ENCODE data around the gene PKD2. TPM values are rescaled to one million over a fixed set of nuclear protein-coding genes. Genes with fewer than 3 reads are reported as not detected.
"Not testable (repeated sequence)": the region's sequence is repeated elsewhere in the genome, so short reads cannot be mapped to it uniquely, and the experiment has no call there.

Gene PKD2
- total RNA-seq, 2 donors from 2014 or later, result 7.8 to 19.5 TPM

DNA sequence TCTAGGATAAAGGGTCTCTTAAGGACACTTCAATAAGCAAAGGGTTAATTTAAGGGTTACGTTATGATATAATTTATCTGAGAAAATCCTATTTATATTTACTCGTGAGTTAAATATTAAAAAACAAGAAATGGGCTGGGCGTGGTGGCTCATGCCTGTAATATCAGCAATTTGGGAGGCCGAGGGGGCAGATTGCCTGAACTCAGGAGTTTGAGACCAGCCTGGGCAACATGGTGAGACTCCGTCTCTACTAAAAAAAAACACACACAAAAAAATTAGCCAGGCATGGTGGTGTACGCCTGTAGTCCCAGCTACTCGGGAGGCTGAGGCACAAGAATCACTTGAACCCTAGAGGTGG lies 100.7 kb downstream of the PKD2 start:
- H3K9me3 Mint-ChIP-seq; ATAC-seq; H3K27me3 Mint-ChIP-seq; H3K4me3 Mint-ChIP-seq; DNase-seq (ENCODE audit: low spot score); H3K27ac Mint-ChIP-seq; H3K4me1 Mint-ChIP-seq (ENCODE audit: low read depth in 2 of 2); H3K36me3 Mint-ChIP-seq: not testable (repeated sequence)

DNA sequence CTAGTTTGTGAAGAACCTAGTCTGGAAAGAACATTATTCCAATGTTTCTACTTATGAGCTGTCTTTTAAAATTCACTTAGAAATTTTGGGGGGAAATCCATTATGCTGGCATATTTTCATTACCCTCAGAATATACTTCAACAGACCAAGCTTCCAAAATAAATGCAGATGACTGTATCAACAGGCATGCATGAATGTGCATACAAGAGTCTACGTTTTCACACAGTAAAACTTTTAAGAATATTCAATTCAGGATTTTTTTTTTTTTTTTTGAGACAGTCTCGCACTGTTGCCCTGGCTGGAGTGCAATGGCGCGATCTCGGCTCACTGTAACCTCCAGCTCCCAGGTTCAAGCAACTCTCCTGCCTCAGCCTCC lies 101.3 kb downstream of the PKD2 start:
- H3K9me3 Mint-ChIP-seq, result no peaks in the 10 kb centered on the region
- ATAC-seq (no peak), DNase-seq (ENCODE audit: low spot score) (no peak)
- H3K27me3 Mint-ChIP-seq, result no peaks in the 10 kb centered on the region
- no peaks in the 10 kb centered on the region for H3K36me3 Mint-ChIP-seq
- H3K4me1 Mint-ChIP-seq (ENCODE audit: low read depth in 2 of 2), result no peaks in the 10 kb centered on the region
- H3K4me3 Mint-ChIP-seq, result no peak overlapping the region
- H3K27ac Mint-ChIP-seq, result no peak overlapping the region

DNA sequence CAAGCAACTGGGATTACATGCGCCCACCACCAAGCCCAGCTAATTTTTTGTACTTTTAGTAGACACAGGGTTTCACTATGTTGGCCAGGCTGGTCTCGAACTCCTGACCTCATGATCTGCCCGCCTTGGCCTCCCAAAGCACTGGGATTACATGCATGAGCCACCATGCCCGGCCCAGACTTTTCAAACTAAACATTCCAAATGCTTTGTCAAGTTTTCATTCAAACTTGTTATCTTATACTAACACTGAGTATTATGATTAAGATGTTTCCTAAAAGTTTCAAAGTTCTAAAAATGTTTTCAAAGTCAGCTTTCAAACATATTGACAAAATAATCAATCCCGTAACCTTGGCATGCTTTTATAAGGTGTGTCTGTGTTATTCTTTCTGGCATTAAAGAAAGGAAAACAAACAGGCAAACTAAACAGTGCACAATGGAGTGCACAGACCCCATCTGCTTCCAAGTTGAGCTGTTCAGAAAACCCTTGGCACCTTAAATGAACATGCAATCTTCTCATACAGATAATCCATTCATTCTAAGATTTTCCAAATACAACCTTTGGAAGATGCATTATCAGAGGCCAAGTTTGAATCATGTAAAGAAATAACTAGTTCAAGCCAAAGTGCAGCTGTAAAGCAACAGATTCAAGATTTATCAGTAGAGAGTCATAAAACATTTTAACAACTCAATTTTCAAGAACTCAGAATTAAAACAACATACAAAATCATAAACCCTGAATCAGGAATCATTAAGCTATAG lies 101.9 kb downstream of the PKD2 start:
- DNase-seq (ENCODE audit: low spot score), result no peak
- Mint-ChIP-seq H3K9me3 (no peaks in the 10 kb centered on the region), H3K36me3 (no peaks in the 10 kb centered on the region), H3K4me3 (no peak overlapping the region), H3K4me1 (ENCODE audit: low read depth in 2 of 2) (no peaks in the 10 kb centered on the region), H3K27me3 (no peaks in the 10 kb centered on the region), H3K27ac (no peak overlapping the region)
- ATAC-seq, result no peak

DNA sequence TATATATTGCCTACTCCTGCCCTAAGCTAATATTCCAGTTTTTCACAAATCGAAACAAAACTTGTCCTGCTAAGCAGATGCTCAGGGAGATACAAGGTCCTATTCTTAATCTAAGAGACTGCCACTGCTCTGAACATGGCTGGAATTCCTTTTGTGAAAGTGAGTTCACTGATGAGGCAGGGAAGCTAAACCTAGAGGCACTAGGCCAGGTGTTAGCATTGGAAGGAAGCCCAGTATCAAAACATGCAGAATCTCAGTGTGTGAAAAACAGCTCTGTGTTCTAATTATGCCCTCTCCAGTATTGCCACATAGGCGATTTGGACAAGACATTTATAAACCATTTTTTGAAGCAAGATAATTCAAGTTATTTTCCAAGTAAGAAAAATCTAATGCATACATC lies 103.4 kb downstream of the PKD2 start:
- H3K27me3 Mint-ChIP-seq, result no peaks in the 10 kb centered on the region
- DNase-seq (ENCODE audit: low spot score), result no peak
- no peaks in the 10 kb centered on the region for H3K4me1 Mint-ChIP-seq (ENCODE audit: low read depth in 2 of 2)
- no peak overlapping the region for H3K4me3 Mint-ChIP-seq
- H3K27ac Mint-ChIP-seq, result no peak overlapping the region
- no peaks in the 10 kb centered on the region for H3K36me3 Mint-ChIP-seq
- no peak for ATAC-seq
- H3K9me3 Mint-ChIP-seq, result no peaks in the 10 kb centered on the region

DNA sequence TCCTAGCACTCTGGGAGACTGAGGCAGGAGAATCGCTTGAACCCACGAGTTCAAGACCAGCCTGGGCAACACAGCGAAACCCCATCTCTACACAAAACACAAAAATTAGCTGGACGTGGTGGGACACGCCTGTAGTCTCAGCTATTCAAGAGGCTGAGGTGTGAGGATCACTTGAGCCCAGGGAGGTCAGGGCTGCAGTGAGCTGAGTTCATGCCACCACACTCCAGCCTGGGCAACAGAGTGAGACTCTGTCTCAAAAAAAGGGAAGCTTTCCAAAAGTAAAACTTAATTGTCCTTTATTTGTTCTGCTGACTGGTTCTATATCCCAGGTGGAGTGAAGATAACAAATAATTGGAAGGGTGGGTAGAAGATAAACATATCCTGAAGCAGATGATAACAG lies 105.4 kb downstream of the PKD2 start:
- H3K4me1 Mint-ChIP-seq (ENCODE audit: low read depth in 2 of 2), result no peaks in the 10 kb centered on the region
- H3K27me3 Mint-ChIP-seq, result no peaks in the 10 kb centered on the region
- no peaks in the 10 kb centered on the region for H3K36me3 Mint-ChIP-seq
- ATAC-seq (no peak), DNase-seq (ENCODE audit: low spot score) (no peak)
- no peak overlapping the region for H3K27ac Mint-ChIP-seq
- H3K4me3 Mint-ChIP-seq, result no peak overlapping the region
- H3K9me3 Mint-ChIP-seq, result no peaks in the 10 kb centered on the region

DNA sequence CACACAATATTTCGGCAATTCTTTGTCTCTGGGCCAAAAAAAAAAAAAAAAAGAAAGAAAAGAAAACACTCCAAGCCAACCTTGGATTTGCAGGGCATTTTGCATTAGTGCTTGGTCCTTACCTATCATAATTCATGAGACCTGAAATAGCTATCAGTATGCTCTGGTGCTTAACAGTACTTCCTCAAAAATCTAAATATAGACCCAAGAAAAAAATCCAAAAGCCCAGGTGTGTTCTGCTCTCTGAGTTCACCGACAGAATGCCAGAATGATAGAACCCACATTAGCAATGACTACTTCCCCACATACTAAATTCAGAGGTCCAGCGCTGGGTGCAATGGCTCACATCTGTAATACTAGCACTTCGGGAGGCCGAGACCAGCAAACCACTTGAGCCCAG lies 108.2 kb downstream of the PKD2 start:
- ATAC-seq, result no peak
- H3K36me3 Mint-ChIP-seq, result peaks cover 12% of the 10 kb centered on the region
- H3K4me1 Mint-ChIP-seq (ENCODE audit: low read depth in 2 of 2), result no peaks in the 10 kb centered on the region
- no peaks in the 10 kb centered on the region for H3K27me3 Mint-ChIP-seq
- H3K27ac Mint-ChIP-seq, result no peak overlapping the region
- no peak overlapping the region for H3K4me3 Mint-ChIP-seq
- DNase-seq (ENCODE audit: low spot score), result no peak
- peaks cover 3% of the 10 kb centered on the region for H3K9me3 Mint-ChIP-seq

DNA sequence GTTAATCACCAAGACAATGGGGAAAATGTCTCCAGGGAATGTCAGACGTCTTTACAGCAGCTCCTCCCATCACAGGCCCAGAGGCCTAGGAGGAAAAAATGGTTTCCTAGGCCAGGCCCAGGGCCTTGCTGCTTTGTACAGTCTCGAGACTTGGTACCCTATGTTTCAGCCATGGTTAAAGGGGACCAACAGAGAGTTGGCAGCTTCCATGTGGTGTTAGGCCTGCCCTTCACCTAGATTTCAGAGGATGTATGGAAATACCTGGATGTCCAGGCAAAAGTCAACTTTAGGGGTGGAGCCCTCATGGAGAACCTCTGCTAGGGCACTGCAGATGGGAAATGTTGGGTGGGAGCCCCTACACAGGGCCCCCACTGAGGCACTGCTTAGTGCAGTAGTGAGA lies 112.5 kb downstream of the PKD2 start:
- no peak for DNase-seq (ENCODE audit: low spot score)
- Mint-ChIP-seq H3K36me3 (peaks cover 21% of the 10 kb centered on the region), H3K4me3 (no peak overlapping the region), H3K4me1 (ENCODE audit: low read depth in 2 of 2) (no peaks in the 10 kb centered on the region), H3K27me3 (no peaks in the 10 kb centered on the region), H3K9me3 (peaks cover 3% of the 10 kb centered on the region), H3K27ac (no peak overlapping the region)
- no peak for ATAC-seq

DNA sequence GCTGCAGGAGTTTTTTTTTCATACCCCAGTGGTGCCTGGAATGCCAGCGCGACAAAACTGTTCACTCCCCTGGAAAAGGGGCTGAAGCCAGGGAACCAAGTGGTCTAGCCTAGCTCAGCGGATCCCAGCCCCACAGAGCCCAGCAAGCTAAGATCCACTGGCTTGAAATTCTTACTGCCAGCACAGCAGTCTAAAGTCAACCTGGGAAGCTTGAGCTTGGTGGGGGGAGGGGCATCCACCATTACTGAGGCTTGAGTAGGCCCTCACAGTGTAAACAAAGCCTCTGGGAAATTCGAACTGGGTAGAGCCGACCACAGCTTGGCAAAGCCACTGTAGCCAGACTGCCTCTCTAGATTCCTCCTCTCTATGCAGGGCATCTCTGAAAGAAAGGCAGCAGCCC lies 114.8 kb downstream of the PKD2 start:
- H3K27ac Mint-ChIP-seq; ATAC-seq; H3K4me3 Mint-ChIP-seq; H3K9me3 Mint-ChIP-seq; H3K27me3 Mint-ChIP-seq; H3K4me1 Mint-ChIP-seq (ENCODE audit: low read depth in 2 of 2); DNase-seq (ENCODE audit: low spot score): not testable (repeated sequence)
- peaks cover 21% of the 10 kb centered on the region for H3K36me3 Mint-ChIP-seq

Other genes starting within 250 kb of the PKD2 start
- not detected for gene IBSP, start 208.1 kb upstream of the PKD2 start, total RNA-seq
- not detected for gene MEPE, start 174.7 kb upstream of the PKD2 start, total RNA-seq
- not detected for gene SPP1, start 31.9 kb upstream of the PKD2 start, total RNA-seq
- gene ABCG2, start 151.0 kb downstream of the PKD2 start, total RNA-seq, result under 1 TPM; 0.48 to 0.50 TPM

Data from natural killer cell treated with Interleukin-12 subunit alpha and Interleukin-12 subunit beta and Interleukin-15 and Interleukin-18, amount 100 ng/mL, for 72 hours (primary cell).